ENCODE measurements around the gene CA10.

The CA10 gene

DNA sequence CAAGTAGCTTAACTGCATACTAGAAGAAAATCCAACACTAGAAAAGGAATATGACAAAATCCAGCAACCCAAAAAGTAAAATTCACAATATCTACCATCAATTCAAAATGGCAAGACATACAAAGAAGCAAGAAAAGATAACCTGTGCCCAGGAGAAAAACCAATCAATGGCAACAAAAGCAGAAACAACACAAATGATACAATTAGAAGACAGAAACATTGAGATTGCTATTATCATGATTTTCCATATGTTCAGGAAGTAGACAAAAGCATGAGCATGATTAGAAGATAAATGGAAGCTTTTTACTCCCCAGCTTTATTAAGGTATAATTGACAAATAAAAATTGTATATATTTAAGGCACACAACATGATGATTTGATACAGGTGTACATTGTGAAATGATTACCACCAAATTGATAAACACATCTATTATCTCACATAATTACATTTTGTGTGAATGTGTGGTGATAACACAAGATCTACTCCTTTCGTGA is 117.3 kb downstream of the CA10 start:
- no peak for DNase-seq

GRCh38 chr17:52036416-52036815 is 122.1 kb downstream of the CA10 start:
- DNase-seq = no peak

- peak; percentile 32 for DNase-seq
These were observed 123.1 kb downstream of the CA10 start for GRCh38 chr17:52035336-52035915.

- no peak for DNase-seq
These were observed 126.1 kb downstream of the CA10 start for GRCh38 chr17:52032454-52032853.

DNA sequence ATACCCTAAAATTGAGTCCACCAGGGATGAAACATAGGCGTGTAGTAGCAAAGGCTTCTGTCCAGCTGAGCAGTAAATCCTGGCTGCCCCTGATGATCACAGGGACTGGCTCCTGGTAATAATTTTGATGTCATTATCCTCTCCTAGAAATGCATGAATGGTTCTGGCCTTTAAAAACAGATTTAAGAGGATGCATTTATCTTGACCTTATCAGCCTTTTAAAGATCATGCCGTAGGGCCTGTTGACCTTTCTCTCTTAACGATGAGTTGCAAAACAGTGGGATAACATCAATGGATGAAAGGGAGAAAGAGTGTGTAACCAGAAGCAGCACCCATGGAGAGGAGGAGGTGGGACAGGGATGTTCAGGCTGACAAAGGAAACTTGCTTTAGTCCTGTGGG is 128.5 kb downstream of the CA10 start:
- no peak for DNase-seq

GRCh38 chr17:52027620-52028295 is 130.8 kb downstream of the CA10 start:
- no peak for DNase-seq

DNA sequence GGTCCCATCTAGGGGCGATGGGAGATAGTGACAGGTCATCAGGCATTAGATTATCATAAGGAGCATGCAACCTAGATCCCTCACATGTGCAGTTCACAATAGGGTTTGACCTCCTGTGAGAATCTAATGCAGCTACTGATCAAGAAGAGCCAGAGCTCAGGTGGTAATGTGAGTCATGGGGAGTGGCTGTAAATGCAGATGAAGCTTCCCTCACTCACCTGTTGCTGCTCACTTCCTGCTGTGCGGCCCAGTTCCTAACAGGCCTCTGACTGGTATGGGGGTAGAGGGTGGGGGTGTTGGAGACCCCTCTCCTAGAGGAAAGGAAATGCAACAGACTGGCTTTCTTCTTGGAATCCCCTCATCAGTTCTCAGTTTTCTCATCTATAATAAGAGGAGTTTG is 131.4 kb downstream of the CA10 start:
- DNase-seq = no peak

DNA sequence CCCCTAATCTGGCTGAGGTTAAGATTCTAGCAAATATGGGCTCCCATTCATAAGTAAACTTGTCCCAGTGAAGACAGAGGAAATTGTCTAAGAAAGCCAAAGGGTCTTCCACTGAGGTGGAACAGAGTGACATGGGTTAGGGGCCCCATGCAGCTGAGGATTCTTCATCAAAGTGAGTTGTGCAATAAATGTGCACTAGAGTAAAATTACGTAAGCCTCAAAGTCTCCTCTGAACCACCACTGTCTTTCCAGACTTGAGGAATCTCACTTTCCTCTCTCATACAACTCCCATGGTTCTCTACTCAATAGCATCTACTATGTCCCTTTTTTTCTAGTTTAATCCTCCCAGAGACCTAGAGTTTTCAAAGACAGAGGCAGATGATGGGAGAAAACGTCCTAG is 132.4 kb downstream of the CA10 start:
- no peak for DNase-seq

DNA sequence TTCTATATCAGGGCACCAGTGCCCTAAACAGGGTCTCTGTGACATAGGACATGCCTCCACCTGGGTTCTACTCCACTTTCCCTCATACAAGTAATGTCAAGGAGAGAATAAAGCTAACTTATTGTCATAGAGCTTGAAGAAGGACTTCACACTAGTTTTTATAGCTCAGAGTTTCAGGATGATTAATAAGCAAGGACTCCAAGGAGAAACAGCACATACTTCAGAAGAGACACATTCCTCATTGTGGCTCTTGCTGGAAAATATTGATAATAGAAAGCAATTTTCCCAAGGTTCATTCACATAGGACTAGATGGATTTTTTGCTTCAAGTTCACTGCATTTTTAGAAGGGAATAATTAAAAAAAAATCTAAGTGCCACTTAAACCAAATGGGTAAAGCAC is 133.3 kb downstream of the CA10 start:
- DNase-seq = no peak

GRCh38 chr17:52024300-52024870 is 134.1 kb downstream of the CA10 start:
- no peak for DNase-seq

DNA sequence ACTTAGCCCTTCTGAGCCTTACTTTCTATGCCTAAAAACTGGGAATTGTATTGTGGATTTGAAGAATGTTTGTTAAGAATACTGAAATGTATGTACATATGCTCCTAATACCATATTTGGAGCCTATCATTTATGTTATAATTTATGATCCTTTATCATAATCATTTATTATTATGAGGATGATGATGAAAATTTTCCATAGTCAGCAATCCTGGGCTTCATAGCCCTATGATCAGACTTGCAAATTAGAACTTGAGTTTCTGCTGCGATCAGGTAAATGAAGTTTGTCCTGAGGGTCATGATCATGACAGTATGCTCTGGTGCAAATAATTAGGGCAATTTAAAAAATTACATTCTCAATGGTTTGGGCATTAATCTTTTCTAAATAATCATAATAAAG is 147.4 kb downstream of the CA10 start:
- no peak for DNase-seq

GRCh38 chr17:51999654-52000053 is 158.9 kb downstream of the CA10 start:
- DNase-seq = no peak

DNA sequence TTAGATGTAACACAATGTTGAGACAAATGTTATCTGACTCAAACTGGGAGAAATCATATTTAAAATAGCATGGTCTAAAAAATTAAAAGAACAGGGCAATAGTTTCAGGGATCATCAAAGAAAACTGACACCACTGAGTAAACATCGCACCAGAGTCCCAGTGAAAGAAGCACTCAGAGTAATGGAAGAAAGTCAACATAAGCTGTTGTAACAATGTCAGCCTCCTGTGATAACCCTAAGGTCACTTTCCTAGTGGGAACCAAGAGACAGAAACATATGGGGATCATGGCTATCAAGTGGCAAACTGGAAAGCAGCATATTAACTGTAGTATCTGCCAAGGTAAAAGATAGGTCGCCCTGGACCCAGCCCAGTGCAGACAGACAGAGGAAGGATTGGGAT is 160.8 kb downstream of the CA10 start:
- DNase-seq = no peak

DNA sequence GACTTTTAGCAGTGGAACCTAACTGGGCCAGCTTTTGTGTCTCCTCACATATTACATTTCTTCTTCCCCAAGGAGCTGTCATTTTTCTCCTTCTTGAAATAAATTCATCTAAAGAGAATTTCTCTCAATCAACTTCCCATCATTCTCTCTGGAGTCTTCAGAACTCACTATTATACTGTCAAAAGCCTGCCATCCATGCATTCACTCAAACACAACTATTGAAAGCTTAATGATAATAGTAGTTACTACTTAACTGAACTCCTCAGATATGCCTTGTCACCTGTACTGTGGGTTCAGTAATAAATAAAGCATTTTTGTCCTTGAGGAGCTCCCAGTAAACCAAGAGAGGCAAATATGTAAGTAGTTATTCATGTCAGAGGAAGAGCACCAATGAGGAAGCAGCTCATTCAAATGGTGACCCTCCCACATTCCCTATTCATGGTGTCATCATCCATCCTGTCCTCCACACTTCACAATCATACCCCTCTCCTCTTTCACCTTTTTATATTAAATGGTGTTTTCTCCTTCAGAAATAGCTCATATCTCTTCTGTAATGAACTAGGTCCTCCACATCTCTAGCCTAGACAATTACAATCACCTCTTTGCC is 162.6 kb downstream of the CA10 start:
- DNase-seq = no peak

DNA sequence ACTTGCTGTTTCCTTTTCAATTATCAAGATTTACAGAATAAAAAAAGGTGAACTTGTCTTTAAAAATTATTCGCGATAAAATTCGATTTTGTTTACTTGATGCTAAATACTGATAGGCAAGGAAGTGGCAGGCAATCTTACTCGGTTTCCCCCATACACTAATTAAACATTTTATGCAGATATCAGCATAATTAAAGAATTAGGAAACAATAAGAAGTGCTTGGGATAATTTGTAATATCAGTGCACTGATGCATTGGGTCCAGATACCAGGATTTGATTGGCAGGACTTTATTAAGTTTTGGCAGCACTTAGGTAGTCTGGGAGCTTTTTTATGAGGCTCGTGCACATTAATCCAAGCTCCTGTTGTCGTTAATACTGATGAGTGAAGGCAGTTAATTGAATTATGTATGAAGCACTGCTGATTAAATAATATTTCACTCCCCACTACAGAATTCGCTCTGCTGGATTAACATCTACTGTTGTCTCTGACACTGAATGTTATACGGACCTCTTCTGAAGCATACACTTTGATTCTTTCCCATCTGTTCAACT is 165.6 kb downstream of the CA10 start:
- no peak for DNase-seq

GRCh38 chr17:51971121-51971520 is 187.4 kb downstream of the CA10 start:
- no peak for DNase-seq

- no peak for DNase-seq
These were observed 196.8 kb downstream of the CA10 start for GRCh38 chr17:51961689-51962088.

GRCh38 chr17:51957786-51958185 is 200.7 kb downstream of the CA10 start:
- no peak for DNase-seq

GRCh38 chr17:51955245-51955644 is 203.3 kb downstream of the CA10 start:
- DNase-seq = no peak

- DNase-seq = peak; percentile 19
These were observed 204.2 kb downstream of the CA10 start for GRCh38 chr17:51954232-51954765.

GRCh38 chr17:51951741-51952140 is 206.8 kb downstream of the CA10 start:
- DNase-seq = no peak

DNA sequence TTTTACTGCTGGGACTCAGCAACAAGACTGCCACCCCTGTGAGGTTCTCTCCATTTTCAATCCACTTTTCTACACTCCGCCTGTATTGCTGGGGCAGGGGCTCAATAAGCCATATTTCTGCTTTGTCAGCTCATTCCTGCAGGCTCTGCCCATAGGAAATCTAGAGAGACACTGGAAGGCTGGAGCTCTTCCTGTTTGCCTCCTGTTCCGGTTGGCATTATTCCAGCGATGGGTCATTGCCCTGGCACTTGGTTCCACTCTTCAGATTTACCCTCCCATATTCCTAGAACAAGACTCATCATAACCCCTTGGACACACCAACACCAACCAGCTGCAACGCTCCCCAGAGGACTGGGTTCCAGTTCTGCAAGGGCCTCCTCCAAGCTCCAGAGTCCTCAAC is 210.4 kb downstream of the CA10 start:
- no peak for DNase-seq

DNA sequence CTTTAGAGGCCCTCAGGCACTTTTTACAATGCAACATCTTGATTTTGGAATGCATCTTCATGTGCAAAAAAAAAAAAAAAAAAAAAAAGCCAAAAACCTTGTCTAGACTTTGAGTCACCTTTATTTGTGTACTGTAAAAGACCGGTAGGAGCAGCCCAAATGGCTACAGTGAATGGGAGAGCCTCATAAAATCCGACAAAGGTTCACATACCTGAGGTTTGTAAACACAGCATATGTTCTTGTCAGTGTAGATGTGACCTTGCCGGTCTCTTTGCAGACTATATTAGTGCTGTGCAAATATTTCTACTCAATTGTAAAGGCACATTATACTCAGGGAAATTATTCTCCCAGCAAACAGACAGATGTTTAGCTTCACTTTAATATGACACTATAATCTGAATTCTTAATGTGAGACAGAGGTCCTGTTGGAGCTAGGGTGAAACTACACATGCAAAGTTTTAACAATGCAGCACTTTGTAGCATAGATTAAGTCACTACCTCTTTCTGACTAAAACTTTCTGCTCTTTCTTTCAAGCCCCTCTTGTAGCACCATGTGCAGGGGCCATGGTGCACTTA is 211.3 kb downstream of the CA10 start:
- DNase-seq = no peak
